Hepatocyte (in vitro differentiated cells): ENCODE data around the gene CRYBA4. TPM values are rescaled to one million over a fixed set of nuclear protein-coding genes. Genes with fewer than 3 reads are reported as not detected.

Experiments
- DNase-seq: peaks from one replicate; pipeline ENCODE4 v3.0.0-alpha.2; 2016; ENCODE audit warnings: low spot score
- H2AFZ ChIP-seq: fragments of 200-600 bp; sonication (generic); 2 replicates; pipeline ENCODE4 v1.6.0; 2016; ENCODE audit warnings: antibody characterized with exemption, mild to moderate bottlenecking
- H3K27ac ChIP-seq: fragments of 200-600 bp; sonication (generic); 2 replicates; pipeline ENCODE4 v1.5.1; 2016; ENCODE audit warnings: mild to moderate bottlenecking
- H3K27me3 ChIP-seq: fragments of 200-600 bp; sonication (generic); 2 replicates; pipeline ENCODE4 v1.6.1; 2016
- H3K36me3 ChIP-seq: fragments of 200-600 bp; sonication (generic); replicated peaks from 2 replicates; pipeline ENCODE4 v1.5.1; 2016; ENCODE audit warnings: low read depth; ENCODE audit not compliant: insufficient read depth
- H3K4me1 ChIP-seq: fragments of 200-600 bp; sonication (generic); 2 replicates; pipeline ENCODE4 v1.5.1; 2016; ENCODE audit warnings: mild to moderate bottlenecking, moderate library complexity; ENCODE audit not compliant: insufficient read depth
- H3K4me2 ChIP-seq: fragments of 200-600 bp; sonication (generic); 2 replicates; pipeline ENCODE4 v1.6.0; 2016
- H3K4me3 ChIP-seq: fragments of 200-600 bp; sonication (generic); 2 replicates; pipeline ENCODE4 v1.5.1; 2016; ENCODE audit warnings: mild to moderate bottlenecking
- H3K79me2 ChIP-seq: fragments of 200-600 bp; sonication (generic); 2 replicates; pipeline ENCODE4 v1.6.0; 2017; ENCODE audit warnings: mild to moderate bottlenecking
- H3K9me2 ChIP-seq: fragments of 200-600 bp; sonication (generic); replicated peaks from 2 replicates; pipeline ENCODE4 v1.6.0; 2017; ENCODE audit warnings: mild to moderate bottlenecking; ENCODE audit not compliant: insufficient read depth
- H3K9me3 ChIP-seq: fragments of 200-600 bp; sonication (generic); 2 replicates; pipeline ENCODE4 v1.5.1; 2016; ENCODE audit warnings: low read depth, mild to moderate bottlenecking
- H4K20me1 ChIP-seq: fragments of 200-600 bp; sonication (generic); 2 replicates; pipeline ENCODE4 v1.6.0; 2016; ENCODE audit warnings: mild to moderate bottlenecking; ENCODE audit not compliant: insufficient read depth, poor library complexity, severe bottlenecking
- CTCF ChIP-seq: fragments of 200-600 bp; sonication (generic); IDR thresholded peaks from 2 replicates; pipeline ENCODE4 v1.5.1; 2016; ENCODE audit warnings: antibody characterized with exemption, mild to moderate bottlenecking; ENCODE audit not compliant: poor library complexity
- EZH2 ChIP-seq: fragments of 200-600 bp; sonication (generic); IDR thresholded peaks from 2 replicates; pipeline ENCODE4 v1.6.1; 2016; ENCODE audit warnings: antibody characterized with exemption, mild to moderate bottlenecking, borderline replicate concordance
- EZH2phosphoT487 ChIP-seq: fragments of 200-600 bp; sonication (generic); IDR thresholded peaks from one replicate; pipeline ENCODE4 v1.6.1; 2018; ENCODE audit warnings: antibody characterized with exemption, mild to moderate bottlenecking, low read depth, moderate library complexity; ENCODE audit not compliant: unreplicated experiment, severe bottlenecking
- WGBS: methylation state at CpG from one replicate; pipeline ENCODE4 v1.1.6; 2016; ENCODE audit warnings: low lambda C conversion rate; ENCODE audit errors: missing lambda C conversion rate; 5-methylcytosine and 5-hydroxymethylcytosine counted together
- polyA plus RNA-seq: library from polyadenylated mRNA; unstranded; fragments of >200 nt; fragmentation: Nextera tagmentation; extraction: Ambion mirVana; gene quantifications from 2 replicates; pipeline ENCODE4 v1.2.1, GENCODE V29; 2016
- total RNA-seq: library from RNA; depleted of rRNA; stranded (reverse); fragments of >200 nt; gene quantifications from 2 replicates; pipeline ENCODE4 v1.2.3, GENCODE V29; 2014

CRYBA4 gene
- total and polyA plus RNA-seq, 2 experiments from 2014 or later = not detected

- Histone ChIP-seq H3K9me2 (no peaks in the 10 kb centered on the region), H3K4me3 (no peak overlapping the region), H3K27ac (no peak overlapping the region), H3K4me1 (peaks cover 14% of the 10 kb centered on the region), H2AFZ (no peak overlapping the region), H3K4me2 (no peak overlapping the region), H3K79me2 (no peaks in the 10 kb centered on the region), H3K27me3 (peaks cover 53% of the 10 kb centered on the region), H4K20me1 (no peaks in the 10 kb centered on the region), H3K36me3 (no peaks in the 10 kb centered on the region), H3K9me3 (no peaks in the 10 kb centered on the region)
- WGBS = 86% methylated on average over 6 of the region's 6 CpGs
- TF ChIP-seq CTCF (no peak), EZH2 (no peak), EZH2phosphoT487 (no peak)
- no peak for DNase-seq
Measured at GRCh38 chr22:26660356-26660755, 38.6 kb downstream of the CRYBA4 start.

- 61% methylated on average over 7 of the region's 7 CpGs for WGBS
- peaks cover 46% of the 10 kb centered on the region for H3K27me3 ChIP-seq
- H3K27ac ChIP-seq = no peak overlapping the region
Measured at GRCh38 chr22:26660961-26661578, 39.3 kb downstream of the CRYBA4 start.

GRCh38 chr22:26662160-26662559, 40.4 kb downstream of the CRYBA4 start:
- H3K9me3 ChIP-seq = no peaks in the 10 kb centered on the region
- H3K4me2 ChIP-seq = no peak overlapping the region
- 81% methylated on average over 2 of the region's 2 CpGs for WGBS
- no peak overlapping the region for H2AFZ ChIP-seq
- no peak overlapping the region for H3K27ac ChIP-seq
- H3K79me2 ChIP-seq = no peaks in the 10 kb centered on the region
- H4K20me1 ChIP-seq = no peaks in the 10 kb centered on the region
- no peaks in the 10 kb centered on the region for H3K36me3 ChIP-seq
- DNase-seq = no peak
- no peaks in the 10 kb centered on the region for H3K9me2 ChIP-seq
- peaks cover 38% of the 10 kb centered on the region for H3K27me3 ChIP-seq
- TF ChIP-seq EZH2 (no peak), EZH2phosphoT487 (no peak), CTCF (no peak)
- no peak overlapping the region for H3K4me3 ChIP-seq
- H3K4me1 ChIP-seq = peaks cover 11% of the 10 kb centered on the region

More at GRCh38 chr22:26660961-26661578, 39.3 kb downstream of the CRYBA4 start:
- Histone ChIP-seq H3K4me3 (no peak overlapping the region), H2AFZ (no peak overlapping the region), H3K9me3 (no peaks in the 10 kb centered on the region), H3K36me3 (no peaks in the 10 kb centered on the region), H3K79me2 (no peaks in the 10 kb centered on the region), H4K20me1 (no peaks in the 10 kb centered on the region), H3K4me1 (peaks cover 14% of the 10 kb centered on the region), H3K4me2 (no peak overlapping the region), H3K9me2 (no peaks in the 10 kb centered on the region)
- no peak for DNase-seq
- TF ChIP-seq CTCF = no peak
- no peak for TF ChIP-seq EZH2
- no peak for TF ChIP-seq EZH2phosphoT487
